Common myeloid progenitor, CD34-positive (primary cell): ENCODE measurements around the gene SYT8.

Source experiments
- CTCF ChIA-PET: fragments of 350-600 bp; sonication (Branson Sonifier 250); formaldehyde crosslinking; loops from one replicate; lab custom pipeline; 2021; ENCODE audit warnings: antibody characterized with exemption; lab: Charles Lee
- POLR2A ChIA-PET: fragments of 350-600 bp; sonication (Branson Sonifier 250); formaldehyde crosslinking; loops from one replicate; lab custom pipeline; 2021; ENCODE audit warnings: antibody characterized with exemption; lab: Charles Lee
- DNase-seq, 3 donors: peaks; one replicate each; pipeline versions ENCODE4 v3.0.0 to v3.0.0-alpha.2; 2013
- H3K27ac ChIP-seq, 2 experiments: 1 replicate in 1 of 2; 2 replicates in 1 of 2; pipeline ENCODE4 v1.7.0; 2013; ENCODE audit warnings: inconsistent platforms in 2 of 2, low read length in 2 of 2, mild to moderate bottlenecking in 2 of 2, low read depth in 1 of 2, moderate library complexity in 1 of 2; ENCODE audit not compliant: severe bottlenecking in 2 of 2, insufficient read depth in 1 of 2, poor library complexity in 1 of 2
- H3K27me3 ChIP-seq, 5 experiments: replicated peaks in 2 of 5; 1 replicate in 3 of 5; 2 replicates in 2 of 5; pipeline versions ENCODE4 v1.6.1 to v1.7.0; 2013; ENCODE audit warnings: low read length in 4 of 5, mild to moderate bottlenecking in 2 of 5, moderate library complexity in 2 of 5, inconsistent platforms in 1 of 5; ENCODE audit not compliant: insufficient read depth in 5 of 5, control insufficient read depth in 4 of 5
- H3K36me3 ChIP-seq, 4 experiments: 1 replicate in 2 of 4; 2 replicates in 2 of 4; pipeline versions ENCODE4 v1.6.1 to v1.7.0; 2013; ENCODE audit warnings: low read length in 3 of 4, control low read depth in 1 of 4, mild to moderate bottlenecking in 1 of 4; ENCODE audit not compliant: control insufficient read depth in 4 of 4, insufficient read depth in 4 of 4
- H3K4me1 ChIP-seq, 4 experiments: 1 replicate in 3 of 4; 2 replicates in 1 of 4; pipeline versions ENCODE4 v1.6.1 to v1.7.1; 2013; ENCODE audit warnings: low read length in 3 of 4, mild to moderate bottlenecking in 3 of 4, control low read depth in 1 of 4, inconsistent platforms in 1 of 4, moderate library complexity in 1 of 4; ENCODE audit not compliant: control insufficient read depth in 4 of 4, insufficient read depth in 4 of 4; ENCODE audit errors: control extremely low read depth in 1 of 4
- H3K4me3 ChIP-seq, 7 experiments: 1 replicate in 4 of 7; 2 replicates in 3 of 7; pipeline versions ENCODE4 v1.5.1 to v1.7.0; 2013; ENCODE audit warnings: mild to moderate bottlenecking in 7 of 7, low read length in 6 of 7, moderate library complexity in 6 of 7, inconsistent platforms in 2 of 7, low read depth in 2 of 7, control low read depth in 1 of 7; ENCODE audit not compliant: insufficient read depth in 4 of 7, control insufficient read depth in 1 of 7; ENCODE audit errors: extremely low read depth in 1 of 7
- H3K9me3 ChIP-seq, 5 experiments: 1 replicate in 4 of 5; 2 replicates in 1 of 5; pipeline versions ENCODE4 v1.6.1 to v1.7.1; 2013; ENCODE audit warnings: low read length in 4 of 5, mild to moderate bottlenecking in 2 of 5, inconsistent platforms in 1 of 5, low read depth in 1 of 5, moderate library complexity in 1 of 5; ENCODE audit not compliant: control insufficient read depth in 4 of 5, insufficient read depth in 2 of 5; ENCODE audit errors: control extremely low read depth in 1 of 5
- WGBS: methylation state at CpG from one replicate; pipeline ENCODE4 v1.1.5; 2013; ENCODE audit not compliant: insufficient coverage; 5-methylcytosine and 5-hydroxymethylcytosine counted together

SYT8 gene

DNA sequence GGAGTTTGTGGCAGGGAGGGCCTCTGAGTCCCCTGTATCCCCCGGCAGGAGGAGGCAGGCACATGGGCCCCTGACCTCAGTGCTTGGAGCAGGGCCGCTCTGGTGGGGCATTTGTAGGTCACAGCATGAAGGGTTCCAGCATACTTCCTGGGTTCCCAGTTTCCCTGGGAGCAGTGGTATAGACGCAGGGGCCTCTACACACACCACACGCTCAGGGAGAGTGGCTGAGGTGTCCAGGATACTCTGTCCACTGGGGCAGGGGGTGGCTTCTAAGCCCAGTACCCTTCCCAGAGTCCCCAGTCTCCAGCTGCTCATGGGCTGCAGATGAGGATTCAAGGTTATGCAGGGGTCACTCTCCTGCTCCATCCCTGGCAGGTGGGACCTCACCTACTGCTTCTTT is 24.2 kb downstream of the SYT8 start:
- Histone ChIP-seq H3K36me3 (peaks cover 0 to 10% (median under 1%) of the 10 kb centered on the region in 4 experiments), H3K27me3 (no peaks in the 10 kb centered on the region), H3K27ac (no peak overlapping the region), H3K4me3 (no peak overlapping the region), H3K9me3 (no peaks in the 10 kb centered on the region), H3K4me1 (peaks cover 0 to 33% (median 17%) of the 10 kb centered on the region in 4 experiments)
- CTCF ChIA-PET: no interaction called here
- 100% methylated on average over 3 of the region's 4 CpGs for WGBS
- no peak for DNase-seq
- POLR2A ChIA-PET: no interaction called here

DNA sequence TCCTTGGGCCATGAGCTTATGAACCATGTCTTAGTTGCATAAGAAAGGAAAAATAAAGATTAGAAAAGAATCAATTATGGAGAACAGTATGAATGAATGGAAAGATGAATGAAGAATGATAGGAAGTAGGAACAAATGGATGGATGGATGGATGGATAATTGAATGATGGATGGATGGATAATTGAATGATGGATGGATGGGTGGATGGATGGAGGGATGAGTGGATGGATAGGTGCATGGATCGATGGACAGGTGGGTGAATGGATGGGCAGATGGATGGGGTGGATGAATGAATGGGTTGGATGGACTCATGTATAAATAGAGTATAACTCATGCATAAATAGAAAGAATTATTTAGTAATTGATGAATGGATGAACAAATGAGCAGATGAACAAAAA is 25.3 kb downstream of the SYT8 start:
- CTCF ChIA-PET: interaction anchor here (0.9 kb wide), 1 partner anchor 90 kb away, joined by 3 read pairs; no protein-coding TSS in a partner anchor

DNA sequence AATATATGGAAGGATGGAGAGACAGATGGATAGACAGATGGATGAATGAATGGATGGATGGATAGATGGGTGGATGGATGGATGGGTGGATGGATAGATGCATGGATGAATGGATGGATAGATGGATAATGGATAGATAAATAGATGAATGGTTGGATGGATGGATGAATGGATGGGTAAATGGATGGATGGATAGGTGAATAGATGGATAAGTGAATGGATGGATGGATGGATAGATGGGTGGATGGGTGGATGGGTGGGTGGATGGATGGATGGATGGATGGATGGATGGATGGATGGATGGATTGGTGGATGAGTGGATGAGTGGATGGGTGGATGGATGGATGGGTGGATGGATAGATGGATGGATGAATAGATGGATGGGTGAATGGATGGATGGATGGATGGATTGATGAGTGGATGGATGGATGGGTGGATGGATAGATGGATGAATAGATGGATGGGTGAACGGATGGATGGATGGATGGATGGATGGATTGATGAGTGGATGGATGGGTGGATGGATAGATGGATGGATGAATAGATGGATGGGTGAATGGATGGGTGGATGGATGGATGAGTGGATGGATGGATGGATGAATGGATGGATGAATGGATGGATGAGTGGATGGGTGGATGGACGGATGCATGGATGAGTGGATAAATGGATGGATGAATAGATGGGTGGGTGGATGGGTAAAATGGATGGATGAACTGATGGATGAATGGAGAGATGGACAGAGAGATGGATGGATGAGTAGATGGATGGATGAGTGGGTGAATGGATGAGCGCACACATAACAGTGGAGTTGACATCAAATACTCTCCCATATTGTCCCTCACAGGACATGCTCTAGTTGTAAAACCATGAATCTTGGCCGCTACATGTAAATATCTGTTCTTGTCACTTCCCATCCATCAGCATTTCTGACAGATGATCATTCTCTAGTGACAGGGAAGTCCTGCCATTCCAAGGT is 26.9 kb downstream of the SYT8 start:
- CTCF ChIA-PET: interaction anchor here (1.0 to 1.5 kb wide), 3 partner anchors 8 to 170 kb away, joined by 3 to 6 read pairs (median 4); no protein-coding TSS in a partner anchor
- Histone ChIP-seq H3K27ac (no peak overlapping the region), H3K4me1 (peaks cover 0 to 20% (median 17%) of the 10 kb centered on the region in 4 experiments), H3K27me3 (no peaks in the 10 kb centered on the region), H3K36me3 (peaks cover 0 to 17% (median 5%) of the 10 kb centered on the region in 4 experiments), H3K9me3 (no peaks in the 10 kb centered on the region), H3K4me3 (no peak overlapping the region)
- no peak for DNase-seq
- POLR2A ChIA-PET: no interaction called here
- WGBS: 92% methylated on average over 3 of the region's 4 CpGs

More for the DNA sequence above, 25.3 kb downstream of the SYT8 start:
- no CpG with 5 or more reads among the region's 1 CpG for WGBS
- no peaks in the 10 kb centered on the region for H3K27me3 ChIP-seq
- peaks cover 0 to 27% (median 16%) of the 10 kb centered on the region in 4 experiments for H3K4me1 ChIP-seq
- DNase-seq: no peak
- no peak overlapping the region for H3K4me3 ChIP-seq
- POLR2A ChIA-PET: no interaction called here
- no peak overlapping the region for H3K27ac ChIP-seq
- peaks cover 0 to 10% (median under 1%) of the 10 kb centered on the region in 4 experiments for H3K36me3 ChIP-seq
- no peaks in the 10 kb centered on the region for H3K9me3 ChIP-seq

DNA sequence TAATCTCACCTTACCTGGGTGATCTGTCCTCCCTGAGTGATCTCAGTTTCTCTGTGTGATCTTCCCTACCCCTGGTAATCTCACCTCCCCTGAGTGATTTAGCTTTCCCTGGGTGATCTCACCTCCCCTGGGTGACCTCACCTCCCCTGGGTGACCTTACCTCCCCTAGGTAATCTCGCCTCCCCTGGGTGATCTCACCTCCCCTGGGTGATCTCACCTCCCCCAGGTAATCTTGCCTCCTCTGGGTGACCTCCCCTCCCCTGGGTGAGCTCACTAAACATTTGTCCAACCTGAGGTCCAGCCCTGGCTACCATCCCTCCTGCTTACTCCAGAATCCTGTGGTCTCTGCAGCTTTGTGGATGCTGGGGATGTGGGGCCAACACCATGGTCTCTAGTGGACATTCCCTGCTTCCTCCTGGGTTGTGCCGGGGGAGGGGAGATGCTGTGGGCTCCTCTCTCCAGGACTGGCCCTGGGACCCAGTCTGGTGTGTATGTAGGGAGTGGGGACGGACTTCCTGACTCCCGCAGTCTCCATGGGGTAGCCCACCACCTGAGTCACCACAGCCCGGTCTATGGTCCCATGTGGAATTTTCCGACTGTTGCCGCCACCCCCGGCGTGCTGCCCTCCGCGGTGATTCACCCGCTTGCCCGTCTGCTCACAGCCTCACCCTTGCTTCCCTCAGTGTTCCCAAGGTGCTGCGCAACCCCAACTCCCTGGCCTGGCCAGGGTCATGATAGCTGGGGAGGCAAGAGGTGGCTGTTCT is 28.0 kb downstream of the SYT8 start:
- Histone ChIP-seq H3K27me3 (no peaks in the 10 kb centered on the region), H3K27ac (no peak overlapping the region), H3K9me3 (no peaks in the 10 kb centered on the region), H3K36me3 (peaks cover 0 to 17% (median 6%) of the 10 kb centered on the region in 4 experiments), H3K4me1 (peaks cover 0 to 20% (median 17%) of the 10 kb centered on the region in 4 experiments), H3K4me3 (no peak overlapping the region)
- WGBS: 96% methylated on average over 12 of the region's 14 CpGs
- ChIA-PET CTCF (interaction anchor here (1.0 to 1.5 kb wide), 3 partner anchors 9 to 171 kb away, joined by 3 to 6 read pairs (median 4); no protein-coding TSS in a partner anchor), POLR2A (no interaction called here)
- no peak for DNase-seq

DNA sequence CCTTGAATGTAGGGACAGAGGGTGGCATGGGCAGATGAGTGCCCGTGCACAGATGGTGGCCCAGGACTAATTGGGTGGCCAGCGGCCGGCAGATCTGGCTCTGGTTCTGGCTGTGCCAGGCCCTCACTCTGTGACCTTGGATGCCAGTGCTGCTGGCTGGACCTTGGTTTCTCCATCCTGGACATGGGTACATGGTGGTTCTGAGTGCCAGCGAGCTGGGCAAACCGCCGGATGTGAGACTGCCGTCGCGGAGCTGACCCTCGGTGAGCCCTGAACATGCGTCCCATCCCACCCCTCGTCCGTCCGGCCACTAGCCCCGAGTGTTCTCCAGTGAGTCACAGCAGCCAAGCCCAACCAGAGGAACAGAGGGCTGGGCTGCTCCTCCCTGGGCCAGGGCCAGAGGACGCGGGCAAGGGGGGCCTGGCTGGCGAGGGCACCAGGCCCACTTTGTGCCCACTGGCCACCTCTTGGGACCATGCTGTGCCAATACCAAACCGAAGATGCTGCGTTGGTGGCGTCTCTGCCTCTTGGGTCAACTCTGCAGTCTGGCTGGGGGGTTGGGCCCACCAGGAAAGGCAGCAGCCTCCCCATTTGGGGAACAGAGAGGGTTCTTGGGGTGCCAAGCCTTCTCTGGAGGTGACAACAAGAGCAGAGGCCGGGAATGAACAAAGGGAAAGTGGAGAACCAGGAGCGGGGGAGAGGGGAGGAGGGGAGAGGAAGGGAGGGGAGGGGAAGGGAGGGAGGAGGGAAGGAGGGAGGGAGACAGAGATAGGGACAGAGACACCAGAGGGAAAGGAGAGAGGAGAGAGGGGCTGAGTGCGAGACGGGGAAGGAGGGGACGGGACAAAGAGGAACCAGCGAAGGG is 28.8 kb downstream of the SYT8 start:
- DNase-seq: peak in 2 of 3 donors; percentile 62 to 68
- no peaks in the 10 kb centered on the region for H3K27me3 ChIP-seq
- WGBS: 83% methylated on average over 27 of the region's 27 CpGs
- no peak overlapping the region for H3K27ac ChIP-seq
- no peaks in the 10 kb centered on the region for H3K9me3 ChIP-seq
- peaks cover 0 to 17% (median 6%) of the 10 kb centered on the region in 4 experiments for H3K36me3 ChIP-seq
- H3K4me1 ChIP-seq: peaks cover 0 to 20% (median 16%) of the 10 kb centered on the region in 4 experiments
- no peak overlapping the region for H3K4me3 ChIP-seq
- ChIA-PET POLR2A (no interaction called here), CTCF (interaction anchor here (1.3 to 1.5 kb wide), 3 partner anchors 10 to 172 kb away, joined by 3 to 4 read pairs (median 3); no protein-coding TSS in a partner anchor)

DNA sequence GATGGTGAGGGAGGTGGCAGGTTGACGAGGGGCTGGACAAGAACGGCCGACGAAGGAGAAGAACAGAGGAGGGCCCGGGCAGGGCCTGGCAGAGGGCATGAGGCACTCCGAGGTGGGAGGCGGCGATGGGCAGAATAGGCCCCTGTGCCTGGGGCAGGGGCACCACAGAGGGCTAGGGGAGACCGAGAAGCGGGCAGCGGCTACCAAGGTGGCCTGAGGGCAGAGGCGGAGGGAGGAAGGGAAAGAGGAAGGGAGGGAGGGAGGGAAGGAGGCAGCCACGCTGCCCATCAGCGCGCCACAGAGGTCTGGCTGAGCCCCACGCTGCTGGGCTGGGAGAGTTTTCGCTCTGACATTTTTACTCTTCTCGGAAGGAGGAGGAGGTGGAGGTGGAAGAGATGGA is 29.4 kb downstream of the SYT8 start:
- H3K36me3 ChIP-seq: peaks cover 0 to 17% (median 6%) of the 10 kb centered on the region in 4 experiments
- ChIA-PET CTCF (interaction anchor here (1.4 kb wide), 1 partner anchor 18 kb away, joined by 3 read pairs; no protein-coding TSS in a partner anchor), POLR2A (no interaction called here)
- H3K4me1 ChIP-seq: peaks cover 0 to 19% (median 14%) of the 10 kb centered on the region in 4 experiments
- H3K4me3 ChIP-seq: no peak overlapping the region
- no peak for DNase-seq
- H3K9me3 ChIP-seq: no peaks in the 10 kb centered on the region
- H3K27me3 ChIP-seq: no peaks in the 10 kb centered on the region
- H3K27ac ChIP-seq: no peak overlapping the region
- 76% methylated on average over 15 of the region's 18 CpGs for WGBS
